Measurements from ENCODE around the gene RNF145.

GRCh38 chr5:159130871-159131270 is 78.5 kb downstream of the RNF145 start:
- TF ChIP-seq MBNL3 (CRISPR knock-in tag; conservative IDR thresholded peaks at IDR 0.05) (no peak), SMC3 (IDR thresholded peaks at IDR 0.05; ENCODE audit: low read length) (no peak), BHLHE40 (IDR thresholded peaks at IDR 0.05; ENCODE audit: low read length) (no peak), TAF1 (CRISPR knock-in tag; IDR thresholded peaks at IDR 0.05) (no peak), FOXJ3 (CRISPR knock-in tag; IDR thresholded peaks at IDR 0.05; ENCODE audit: borderline replicate concordance) (no peak), NBN (conservative IDR thresholded peaks at IDR 0.05) (no peak), REST (IDR thresholded peaks at IDR 0.05; ENCODE audit: borderline replicate concordance in 1 of 2, low read depth in 1 of 2, low read length in 2 of 2) (no peak), MYC (CRISPR knock-in tag; IDR thresholded peaks at IDR 0.05; ENCODE audit: borderline replicate concordance) (no peak), ZNF253 (CRISPR knock-in tag; IDR thresholded peaks at IDR 0.05; ENCODE audit: borderline replicate concordance) (no peak), ATF2 (CRISPR knock-in tag; IDR thresholded peaks at IDR 0.05) (no peak)

All from HepG2 (cell line).